Measurements from ENCODE around the gene TOMM40. TPM values are rescaled to one million over a fixed set of nuclear protein-coding genes. Genes with fewer than 3 reads are reported as not detected.

Gene TOMM40
- total RNA-seq, 1 experiment from 2014 or later, result 106 TPM

GRCh38 chr19:44949550-44949949, 58.5 kb downstream of the TOMM40 start:
- in situ Hi-C loops (cut with HindIII; ENCODE audit: low pct_unique_long_range_greater_than_20kb, low sequenced_read_pairs), result no loop called here

GRCh38 chr19:44951179-44952159, 60.4 kb downstream of the TOMM40 start:
- peak; percentile 83 for DNase-seq (ENCODE audit: low read depth, low spot score)
- in situ Hi-C loops (cut with HindIII; ENCODE audit: low pct_unique_long_range_greater_than_20kb, low sequenced_read_pairs), result no loop called here

More at GRCh38 chr19:44949550-44949949, 58.5 kb downstream of the TOMM40 start:
- no peak for DNase-seq (ENCODE audit: low read depth, low spot score)

Other genes with a start within 250 kb of the TOMM40 start
- 56.0 and 56.4 TPM in 2 replicates for gene PVR, start 247.3 kb upstream of the TOMM40 start, total RNA-seq (2014; rRNA removed; shearing (Covaris generic))
- gene CEACAM19, start 219.8 kb upstream of the TOMM40 start, total RNA-seq (2014; rRNA removed; shearing (Covaris generic)), result 0.16 and 0.51 TPM in 2 replicates
- not detected in 2 replicates for gene CEACAM16, start 192.1 kb upstream of the TOMM40 start, total RNA-seq (2014; rRNA removed; shearing (Covaris generic))
- gene BCL3, start 142.5 kb upstream of the TOMM40 start, total RNA-seq (2014; rRNA removed; shearing (Covaris generic)), result 2.7 and 3.7 TPM in 2 replicates
- gene CBLC, start 113.4 kb upstream of the TOMM40 start, total RNA-seq (2014; rRNA removed; shearing (Covaris generic)), result not detected in 2 replicates
- gene BCAM, start 82.2 kb upstream of the TOMM40 start, total RNA-seq (2014; rRNA removed; shearing (Covaris generic)), result 1.1 and 2.1 TPM in 2 replicates
- gene NECTIN2, start 45.0 kb upstream of the TOMM40 start, total RNA-seq (2014; rRNA removed; shearing (Covaris generic)), result 27.3 and 32.6 TPM in 2 replicates
- 225 and 263 TPM in 2 replicates for gene APOE, start 14.5 kb downstream of the TOMM40 start, total RNA-seq (2014; rRNA removed; shearing (Covaris generic))
- gene APOC1, start 23.4 kb downstream of the TOMM40 start, total RNA-seq (2014; rRNA removed; shearing (Covaris generic)), result 17.3 and 34.2 TPM in 2 replicates
- gene APOC4, start 51.0 kb downstream of the TOMM40 start, total RNA-seq (2014; rRNA removed; shearing (Covaris generic)), result not detected in 2 replicates
- 1.8 and 3.4 TPM in 2 replicates for gene APOC2, start 54.8 kb downstream of the TOMM40 start, total RNA-seq (2014; rRNA removed; shearing (Covaris generic))
- gene CLPTM1, start 64.1 kb downstream of the TOMM40 start, total RNA-seq (2014; rRNA removed; shearing (Covaris generic)), result 24.8 and 35.9 TPM in 2 replicates
- 4.0 and 5.3 TPM in 2 replicates for gene RELB, start 110.2 kb downstream of the TOMM40 start, total RNA-seq (2014; rRNA removed; shearing (Covaris generic))
- gene CLASRP, start 147.8 kb downstream of the TOMM40 start, total RNA-seq (2014; rRNA removed; shearing (Covaris generic)), result 13.7 and 28.8 TPM in 2 replicates
- 0.08 and 0.32 TPM in 2 replicates for gene ZNF296, start 185.2 kb downstream of the TOMM40 start, total RNA-seq (2014; rRNA removed; shearing (Covaris generic))
- gene GEMIN7, start 188.0 kb downstream of the TOMM40 start, total RNA-seq (2014; rRNA removed; shearing (Covaris generic)), result 24.7 and 26.7 TPM in 2 replicates
- gene PPP1R37, start 201.9 kb downstream of the TOMM40 start, total RNA-seq (2014; rRNA removed; shearing (Covaris generic)), result 41.2 and 46.0 TPM in 2 replicates

All from SK-MEL-5 (cell line).